ENCODE data around the gene TMEM179.

The TMEM179 gene

GRCh38 chr14:104633276-104634137 lies 28.9 kb upstream of the TMEM179 start:
- Histone ChIP-seq H3K9me3 (no peaks in the 10 kb centered on the region; the same call in 1 of the 2 replicates), H3K4me1 (no peaks in the 10 kb centered on the region), H3K36me3 (replicated peaks) (no peaks in the 10 kb centered on the region), H3K27me3 (ENCODE audit: low read depth) (peaks cover 14% of the 10 kb centered on the region), H3K4me3 (no peak overlapping the region)
- in situ Hi-C loops (cut with MboI; ENCODE audit: low sequenced_read_pairs), result no loop called here
- no peak for DNase-seq (ENCODE audit: low spot score in 2 of 2)

- DNase-seq (ENCODE audit: low spot score in 2 of 2), result no peak
- Histone ChIP-seq H3K27me3 (ENCODE audit: low read depth) (peaks cover 7% of the 10 kb centered on the region), H3K9me3 (no peaks in the 10 kb centered on the region; the same call in 1 of the 2 replicates), H3K4me3 (no peak overlapping the region), H3K36me3 (replicated peaks) (no peaks in the 10 kb centered on the region), H3K4me1 (no peaks in the 10 kb centered on the region)
- in situ Hi-C loops (cut with MboI; ENCODE audit: low sequenced_read_pairs), result no loop called here
Measured at GRCh38 chr14:104632781-104633180, 28.2 kb upstream of the TMEM179 start.

- Histone ChIP-seq H3K36me3 (replicated peaks) (no peaks in the 10 kb centered on the region), H3K27me3 (ENCODE audit: low read depth) (peaks cover 3% of the 10 kb centered on the region; the same call in 1 of the 2 replicates), H3K4me1 (no peaks in the 10 kb centered on the region), H3K4me3 (no peak overlapping the region), H3K9me3 (peaks cover 4% of the 10 kb centered on the region; the same call in 1 of the 2 replicates)
- in situ Hi-C loops (cut with MboI; ENCODE audit: low sequenced_read_pairs), result no loop called here
- DNase-seq (ENCODE audit: low spot score in 2 of 2), result no peak
Measured at GRCh38 chr14:104624939-104625338, 20.4 kb upstream of the TMEM179 start.

- Histone ChIP-seq H3K27me3 (ENCODE audit: low read depth) (no peaks in the 10 kb centered on the region), H3K4me1 (no peaks in the 10 kb centered on the region), H3K9me3 (no peaks in the 10 kb centered on the region), H3K4me3 (no peak overlapping the region), H3K36me3 (replicated peaks) (no peaks in the 10 kb centered on the region)
- in situ Hi-C loops (cut with MboI; ENCODE audit: low sequenced_read_pairs), result no loop called here
- no peak for DNase-seq (ENCODE audit: low spot score in 2 of 2)
Measured at GRCh38 chr14:104614126-104614812, 9.7 kb upstream of the TMEM179 start.

GRCh38 chr14:104611881-104612280 lies 7.3 kb upstream of the TMEM179 start:
- in situ Hi-C loops (cut with MboI; ENCODE audit: low sequenced_read_pairs), result no loop called here

GRCh38 chr14:104610749-104611310 lies 6.3 kb upstream of the TMEM179 start:
- no peaks in the 10 kb centered on the region for H3K9me3 ChIP-seq
- no peaks in the 10 kb centered on the region for H3K36me3 ChIP-seq (replicated peaks)
- no peak for DNase-seq (ENCODE audit: low spot score in 2 of 2)
- in situ Hi-C loops (cut with MboI; ENCODE audit: low sequenced_read_pairs), result no loop called here
- no peak overlapping the region for H3K4me3 ChIP-seq
- no peaks in the 10 kb centered on the region for H3K27me3 ChIP-seq (ENCODE audit: low read depth)
- peaks cover 5% of the 10 kb centered on the region for H3K4me1 ChIP-seq

More at GRCh38 chr14:104611881-104612280, 7.3 kb upstream of the TMEM179 start:
- no peaks in the 10 kb centered on the region for H3K9me3 ChIP-seq
- H3K4me1 ChIP-seq, result no peaks in the 10 kb centered on the region
- no peaks in the 10 kb centered on the region for H3K36me3 ChIP-seq (replicated peaks)
- no peaks in the 10 kb centered on the region for H3K27me3 ChIP-seq (ENCODE audit: low read depth)
- H3K4me3 ChIP-seq, result no peak overlapping the region
- no peak for DNase-seq (ENCODE audit: low spot score in 2 of 2)

- Histone ChIP-seq H3K9me3 (no peaks in the 10 kb centered on the region), H3K27me3 (ENCODE audit: low read depth) (no peaks in the 10 kb centered on the region), H3K4me1 (peaks cover 15% of the 10 kb centered on the region), H3K36me3 (replicated peaks) (no peaks in the 10 kb centered on the region), H3K4me3 (no peak overlapping the region)
- DNase-seq (ENCODE audit: low spot score in 2 of 2), result no peak
- in situ Hi-C loops (cut with MboI; ENCODE audit: low sequenced_read_pairs), result no loop called here
Measured at GRCh38 chr14:104609666-104610065, 5.1 kb upstream of the TMEM179 start.

- DNase-seq (ENCODE audit: low spot score in 2 of 2), result no peak
- Histone ChIP-seq H3K9me3 (no peaks in the 10 kb centered on the region), H3K36me3 (replicated peaks) (no peaks in the 10 kb centered on the region), H3K4me3 (no peak overlapping the region), H3K27me3 (ENCODE audit: low read depth) (peaks cover 2% of the 10 kb centered on the region; the same call in 1 of the 2 replicates), H3K4me1 (peaks cover 17% of the 10 kb centered on the region)
- in situ Hi-C loops (cut with MboI; ENCODE audit: low sequenced_read_pairs), result no loop called here
Measured at GRCh38 chr14:104603711-104604401, 716 bp downstream of the TMEM179 start.

DNA sequence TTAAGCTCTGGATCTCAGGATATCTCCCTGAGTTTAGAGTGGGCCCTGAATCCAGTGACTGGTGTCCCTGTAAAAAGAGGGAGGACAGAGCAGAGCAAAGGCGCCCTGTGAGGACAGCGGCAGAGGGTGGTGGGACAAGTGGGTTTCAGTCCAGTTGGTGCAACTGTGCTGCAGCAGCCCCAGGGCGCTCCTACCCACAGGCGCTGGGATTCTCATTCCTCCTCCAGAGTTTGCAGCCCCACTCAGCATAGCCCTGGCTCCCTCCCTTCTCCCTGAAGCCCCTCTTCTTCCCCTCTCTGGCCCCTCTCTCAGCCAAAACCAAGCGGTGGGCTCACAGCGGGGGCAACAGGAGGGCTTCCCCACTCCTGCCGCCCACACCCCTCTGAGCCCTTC lies 1.6 kb downstream of the TMEM179 start:
- DNase-seq (ENCODE audit: low spot score in 2 of 2), result no peak
- H3K36me3 ChIP-seq (replicated peaks), result no peaks in the 10 kb centered on the region
- no peaks in the 10 kb centered on the region for H3K9me3 ChIP-seq
- in situ Hi-C loops (cut with MboI; ENCODE audit: low sequenced_read_pairs), result no loop called here
- H3K4me1 ChIP-seq, result peaks cover 17% of the 10 kb centered on the region
- H3K4me3 ChIP-seq, result no peak overlapping the region
- peaks cover 2% of the 10 kb centered on the region; the same call in 1 of the 2 replicates for H3K27me3 ChIP-seq (ENCODE audit: low read depth)

- Histone ChIP-seq H3K9me3 (no peaks in the 10 kb centered on the region), H3K4me1 (peaks cover 17% of the 10 kb centered on the region), H3K27me3 (ENCODE audit: low read depth) (peaks cover 2% of the 10 kb centered on the region; the same call in 1 of the 2 replicates), H3K36me3 (replicated peaks) (no peaks in the 10 kb centered on the region), H3K4me3 (no peak overlapping the region)
- in situ Hi-C loops (cut with MboI; ENCODE audit: low sequenced_read_pairs), result no loop called here
- no peak for DNase-seq (ENCODE audit: low spot score in 2 of 2)
Measured at GRCh38 chr14:104602315-104602932, 2.1 kb downstream of the TMEM179 start.

GRCh38 chr14:104601786-104602185 lies 2.8 kb downstream of the TMEM179 start:
- Histone ChIP-seq H3K4me1 (peaks cover 17% of the 10 kb centered on the region), H3K27me3 (ENCODE audit: low read depth) (peaks cover 2% of the 10 kb centered on the region; the same call in 1 of the 2 replicates), H3K9me3 (no peaks in the 10 kb centered on the region), H3K4me3 (no peak overlapping the region), H3K36me3 (replicated peaks) (no peaks in the 10 kb centered on the region)
- in situ Hi-C loops (cut with MboI; ENCODE audit: low sequenced_read_pairs), result no loop called here
- DNase-seq (ENCODE audit: low spot score in 2 of 2), result no peak

GRCh38 chr14:104600805-104601204 lies 3.8 kb downstream of the TMEM179 start:
- DNase-seq (ENCODE audit: low spot score in 2 of 2), result no peak
- no peaks in the 10 kb centered on the region for H3K36me3 ChIP-seq (replicated peaks)
- H3K27me3 ChIP-seq (ENCODE audit: low read depth), result peaks cover 2% of the 10 kb centered on the region; the same call in 1 of the 2 replicates
- peaks cover 11% of the 10 kb centered on the region for H3K4me1 ChIP-seq
- no peak overlapping the region for H3K4me3 ChIP-seq
- in situ Hi-C loops (cut with MboI; ENCODE audit: low sequenced_read_pairs), result no loop called here
- no peaks in the 10 kb centered on the region for H3K9me3 ChIP-seq

DNA sequence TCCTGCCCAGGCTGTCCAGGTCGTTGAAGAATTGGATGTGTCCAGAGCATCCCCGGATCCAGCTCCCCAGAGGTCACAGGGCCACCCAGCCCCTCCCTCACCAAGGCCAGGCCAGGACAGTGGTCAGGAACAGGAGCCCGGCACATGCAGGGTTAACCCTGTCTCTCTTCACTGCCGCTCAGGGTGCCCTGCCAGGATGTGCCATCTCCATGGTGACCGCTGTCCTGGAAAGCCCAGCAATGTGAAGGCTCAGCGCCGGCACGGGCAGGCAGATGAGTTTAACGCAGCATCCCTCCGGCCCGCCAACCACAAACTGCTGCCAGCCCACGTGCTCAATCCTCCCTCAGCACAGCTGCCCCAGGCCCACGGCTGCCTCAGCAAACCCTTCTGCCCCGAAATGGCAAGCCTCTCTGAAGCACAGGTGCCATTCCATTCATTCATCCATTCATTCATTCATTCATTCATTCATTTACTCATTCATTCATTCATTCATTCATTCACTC lies 4.4 kb downstream of the TMEM179 start:
- Histone ChIP-seq H3K36me3 (replicated peaks) (no peaks in the 10 kb centered on the region), H3K4me1 (peaks cover 5% of the 10 kb centered on the region), H3K27me3 (ENCODE audit: low read depth) (peaks cover 2% of the 10 kb centered on the region; the same call in 1 of the 2 replicates), H3K4me3 (no peak overlapping the region), H3K9me3 (no peaks in the 10 kb centered on the region)
- in situ Hi-C loops (cut with MboI; ENCODE audit: low sequenced_read_pairs), result no loop called here
- DNase-seq (ENCODE audit: low spot score in 2 of 2), result no peak

Data from HAP-1 (cell line).